Mesendoderm (in vitro differentiated cells): ENCODE measurements around the gene CCNDBP1.
"Not testable (repeated sequence)": the region's sequence is repeated elsewhere in the genome, so short reads cannot be mapped to it uniquely, and the experiment has no call there.

ENCODE experiments used
- DNase-seq: peaks from one replicate; pipeline ENCODE4 v3.0.0; 2013
- H2AK5ac ChIP-seq: 2 replicates; pipeline ENCODE4 v1.6.1; 2013; ENCODE audit warnings: low read length, inconsistent platforms
- H2BK120ac ChIP-seq: 2 replicates; pipeline ENCODE4 v1.6.1; 2013; ENCODE audit warnings: low read depth, mild to moderate bottlenecking, low read length, moderate library complexity, mixed read lengths
- H2BK15ac ChIP-seq: replicated peaks from 2 replicates; pipeline ENCODE4 v1.6.1; 2013; ENCODE audit warnings: low read depth, mild to moderate bottlenecking, moderate library complexity
- H2BK5ac ChIP-seq: 2 replicates; pipeline ENCODE4 v1.6.1; 2013; ENCODE audit warnings: low read length, inconsistent platforms
- H3K18ac ChIP-seq: 2 replicates; pipeline ENCODE4 v1.6.1; 2013; ENCODE audit warnings: mild to moderate bottlenecking, low read length, mixed read lengths
- H3K23ac ChIP-seq: one replicate; pipeline ENCODE4 v1.6.1; 2013; ENCODE audit warnings: low read length
- H3K27ac ChIP-seq: 2 replicates; pipeline ENCODE4 v1.5.1; 2013; ENCODE audit warnings: low read depth, mild to moderate bottlenecking, inconsistent platforms, low read length, moderate library complexity
- H3K27me3 ChIP-seq: 2 replicates; pipeline ENCODE4 v1.6.1; 2013; ENCODE audit warnings: low read length, control low read depth, mild to moderate bottlenecking, inconsistent platforms; ENCODE audit not compliant: insufficient read depth, poor library complexity
- H3K36me3 ChIP-seq: 2 replicates; pipeline ENCODE4 v1.6.1; 2013; ENCODE audit warnings: low read length, inconsistent platforms; ENCODE audit not compliant: control insufficient read depth, insufficient read depth
- H3K4ac ChIP-seq: one replicate; pipeline ENCODE4 v1.6.1; 2013; ENCODE audit warnings: low read depth, mild to moderate bottlenecking, low read length, moderate library complexity
- H3K4me1 ChIP-seq: 2 replicates; pipeline ENCODE4 v1.6.1; 2013; ENCODE audit warnings: low read depth, low read length, inconsistent platforms; ENCODE audit not compliant: control insufficient read depth
- H3K4me2 ChIP-seq: 2 replicates; pipeline ENCODE4 v1.6.1; 2013; ENCODE audit warnings: low read length
- H3K4me3 ChIP-seq: 2 replicates; pipeline ENCODE4 v1.5.1; 2013; ENCODE audit warnings: mild to moderate bottlenecking, low read length
- H3K56ac ChIP-seq: one replicate; pipeline ENCODE4 v1.6.1; 2013; ENCODE audit warnings: low read length
- H3K79me1 ChIP-seq: 2 replicates; pipeline ENCODE4 v1.6.1; 2013; ENCODE audit warnings: low read length, inconsistent platforms
- H3K79me2 ChIP-seq: 2 replicates; pipeline ENCODE4 v1.6.1; 2013; ENCODE audit warnings: mild to moderate bottlenecking, low read length; ENCODE audit not compliant: control insufficient read depth, insufficient read depth
- H3K9ac ChIP-seq: 2 replicates; pipeline ENCODE4 v1.6.1; 2013; ENCODE audit warnings: low read length, inconsistent platforms
- H4K5ac ChIP-seq: one replicate; pipeline ENCODE4 v1.6.1; 2013; ENCODE audit warnings: low read length
- H4K8ac ChIP-seq: one replicate; pipeline ENCODE4 v1.6.1; 2013; ENCODE audit warnings: low read depth, mild to moderate bottlenecking, control low read depth, low read length, moderate library complexity
- WGBS: extraction: QIAGEN DNeasy Blood & Tissue Kit; methylation state at CpG from one replicate; pipeline ENCODE4 v1.1.7; 2013; ENCODE audit warnings: low lambda C conversion rate, missing lambda C conversion rate; ENCODE audit not compliant: insufficient coverage; ENCODE audit errors: extremely low coverage; 5-methylcytosine and 5-hydroxymethylcytosine counted together

CCNDBP1 gene

DNA sequence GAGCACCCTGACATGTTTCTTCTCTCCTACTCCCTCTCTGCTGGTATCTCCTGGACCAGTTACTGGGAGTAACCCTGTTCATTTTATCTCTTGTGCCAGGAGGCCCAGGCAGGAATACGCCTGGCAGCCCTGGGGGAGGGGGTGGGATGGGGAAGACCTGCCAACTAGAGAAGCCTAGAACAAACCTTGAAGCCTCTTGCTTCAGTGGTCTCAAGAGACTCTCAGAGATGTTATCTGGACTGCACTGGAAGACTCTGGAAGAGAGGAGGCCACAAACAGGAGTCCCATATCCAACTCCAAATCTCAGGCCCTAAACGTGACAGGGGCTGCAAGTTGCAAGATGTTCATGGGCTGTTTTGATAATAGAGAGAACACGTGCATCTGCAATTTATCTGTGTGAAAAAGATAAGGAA is 35.8 kb downstream of the CCNDBP1 start, which contains the start of gene EPB42:
Gene EPB42 (minus strand): TSS at position 28 of the 413 bp plus-strand sequence. CDS start 193 bp downstream, outside the sequence.
- no peak within 1 kb of the TSS for H2BK15ac ChIP-seq

DNA sequence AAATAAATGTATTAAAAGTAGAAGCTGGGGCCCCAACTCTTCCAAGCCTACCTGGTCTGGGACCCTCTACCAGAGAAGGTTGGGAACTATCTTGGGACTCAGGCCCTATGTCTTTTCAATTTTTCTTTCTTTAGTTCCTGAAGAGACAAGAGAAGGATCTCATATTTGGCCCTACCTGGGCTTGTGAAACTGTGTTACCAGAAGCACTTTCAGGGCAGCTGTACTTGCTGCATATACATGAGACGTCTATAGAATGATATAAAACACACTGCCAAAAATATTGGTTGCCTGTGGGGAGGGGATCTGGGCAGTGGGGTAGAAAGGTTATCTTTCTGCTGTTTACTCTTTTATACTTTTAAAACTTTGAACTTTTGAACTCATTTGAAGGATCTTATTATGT is 36.2 kb downstream of the CCNDBP1 start:
- Histone ChIP-seq H3K4me1 (peaks cover 2% of the 10 kb centered on the region), H3K79me2 (no peaks in the 10 kb centered on the region), H2BK15ac (no peak overlapping the region), H3K4ac (no peak overlapping the region), H3K27me3 (no peaks in the 10 kb centered on the region), H3K18ac (no peak overlapping the region), H3K27ac (no peak overlapping the region), H3K4me3 (no peak overlapping the region), H2AK5ac (no peak overlapping the region), H3K9ac (no peak overlapping the region), H3K36me3 (no peaks in the 10 kb centered on the region), H2BK120ac (no peak overlapping the region), H3K56ac (no peak overlapping the region), H4K8ac (no peak overlapping the region), H2BK5ac (no peak overlapping the region), H3K79me1 (no peaks in the 10 kb centered on the region), H3K23ac (no peak overlapping the region), H3K4me2 (no peak overlapping the region), H4K5ac (no peak overlapping the region)
- no peak for DNase-seq
- WGBS = no CpG with 5 or more reads among the region's 1 CpG

More for the DNA sequence above, 35.8 kb downstream of the CCNDBP1 start, which contains the start of gene EPB42:
- H3K36me3 ChIP-seq = no peaks in the 10 kb centered on the region
- H3K4ac ChIP-seq = no peak within 1 kb of the TSS
- no peaks in the 10 kb centered on the region for H3K79me2 ChIP-seq
- H4K5ac ChIP-seq = no peak within 1 kb of the TSS
- DNase-seq = no peak
- no peak within 1 kb of the TSS for H3K4me2 ChIP-seq
- H3K27me3 ChIP-seq = no peaks in the 10 kb centered on the region
- 100% methylated on average over 1 of the region's 3 CpGs for WGBS
- H3K27ac ChIP-seq = no peak within 1 kb of the TSS
- no peak within 1 kb of the TSS for H3K23ac ChIP-seq
- no peak within 1 kb of the TSS for H2BK5ac ChIP-seq
- no peaks in the 10 kb centered on the region for H3K79me1 ChIP-seq
- no peak within 1 kb of the TSS for H2BK120ac ChIP-seq
- H3K9ac ChIP-seq = no peak within 1 kb of the TSS
- no peak within 1 kb of the TSS for H3K18ac ChIP-seq
- no peak within 1 kb of the TSS for H2AK5ac ChIP-seq
- no peak within 1 kb of the TSS for H3K4me3 ChIP-seq
- H3K56ac ChIP-seq = no peak within 1 kb of the TSS
- no peak within 1 kb of the TSS for H4K8ac ChIP-seq
- peaks cover 2% of the 10 kb centered on the region for H3K4me1 ChIP-seq

DNA sequence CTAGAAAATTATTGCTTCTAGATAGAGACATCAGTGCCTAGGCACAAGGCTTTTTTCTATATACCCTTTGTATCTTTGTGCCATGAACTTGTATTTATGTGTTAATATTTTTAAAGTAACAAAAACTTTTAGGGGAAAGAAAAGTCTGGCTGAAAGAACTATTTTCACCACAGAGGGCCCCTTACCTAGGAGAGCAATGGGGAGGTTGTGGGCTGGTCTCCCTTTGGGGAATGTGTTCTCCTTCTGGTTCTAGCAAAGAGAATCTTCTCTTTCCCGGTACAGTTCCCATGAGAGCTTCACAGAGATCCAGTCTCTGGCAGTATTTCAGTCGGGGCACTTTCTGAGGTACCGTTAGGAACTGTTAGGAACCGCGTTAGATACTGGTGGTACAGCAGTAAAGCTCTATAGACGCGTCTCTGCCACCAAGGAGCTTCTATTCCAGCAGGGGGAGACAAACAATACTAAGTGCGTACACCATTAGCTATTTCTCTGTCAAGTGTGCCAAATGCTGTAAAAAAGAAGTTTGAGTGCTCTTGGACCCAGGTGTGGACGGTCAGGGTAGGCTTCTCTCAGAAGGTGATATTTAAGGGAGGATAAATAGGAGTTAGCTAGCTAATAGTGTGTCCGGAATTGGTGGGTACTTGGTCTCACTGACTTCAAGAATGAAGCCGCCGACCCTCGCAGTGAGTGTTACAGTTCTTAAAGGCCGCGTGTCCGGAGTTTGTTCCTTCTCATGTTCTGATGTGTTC is 40.2 kb downstream of the CCNDBP1 start:
- H3K4me3 ChIP-seq = no peak overlapping the region
- H3K4ac ChIP-seq = no peak overlapping the region
- no CpG with 5 or more reads among the region's 16 CpGs for WGBS
- H3K79me2 ChIP-seq = no peaks in the 10 kb centered on the region
- no peak overlapping the region for H3K4me2 ChIP-seq
- no peaks in the 10 kb centered on the region for H3K79me1 ChIP-seq
- no peak overlapping the region for H3K9ac ChIP-seq
- no peak overlapping the region for H2AK5ac ChIP-seq
- H2BK120ac ChIP-seq = no peak overlapping the region
- no peaks in the 10 kb centered on the region for H3K27me3 ChIP-seq
- H4K8ac ChIP-seq = no peak overlapping the region
- no peak overlapping the region for H3K23ac ChIP-seq
- H4K5ac ChIP-seq = no peak overlapping the region
- H3K56ac ChIP-seq = no peak overlapping the region
- no peak overlapping the region for H2BK5ac ChIP-seq
- H3K27ac ChIP-seq = no peak overlapping the region
- H3K36me3 ChIP-seq = no peaks in the 10 kb centered on the region
- peak; percentile 74 for DNase-seq
- H2BK15ac ChIP-seq = no peak overlapping the region
- no peak overlapping the region for H3K18ac ChIP-seq
- no peaks in the 10 kb centered on the region for H3K4me1 ChIP-seq

DNA sequence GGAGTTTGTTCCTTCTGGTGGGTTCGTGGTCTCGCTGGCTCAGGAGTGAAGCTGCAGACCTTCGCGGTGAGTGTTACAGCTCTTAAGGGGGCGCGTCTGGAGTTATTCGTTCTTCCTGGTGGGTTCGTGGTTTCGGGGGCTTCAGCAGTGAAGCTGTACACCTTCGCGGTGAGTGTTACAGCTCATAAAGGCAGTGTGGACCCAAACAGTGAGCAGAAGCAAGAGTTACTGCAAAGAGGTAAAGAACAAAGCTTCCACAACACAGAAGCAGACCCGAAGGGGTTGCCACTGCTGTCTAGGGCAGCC is 40.7 kb downstream of the CCNDBP1 start:
- no CpG with 5 or more reads among the region's 12 CpGs for WGBS
- H3K79me1 ChIP-seq, H3K18ac ChIP-seq, H3K27me3 ChIP-seq, H3K9ac ChIP-seq, H3K23ac ChIP-seq, H3K4ac ChIP-seq, H4K5ac ChIP-seq, H2BK120ac ChIP-seq, H4K8ac ChIP-seq, H3K27ac ChIP-seq, H2AK5ac ChIP-seq, H2BK5ac ChIP-seq, H3K36me3 ChIP-seq, H3K4me2 ChIP-seq, H2BK15ac ChIP-seq, H3K4me1 ChIP-seq, H3K4me3 ChIP-seq, DNase-seq, H3K79me2 ChIP-seq, H3K56ac ChIP-seq: not testable (repeated sequence)

GRCh38 chr15:43226436-43227305 is 41.5 kb downstream of the CCNDBP1 start:
- DNase-seq = no peak
- Histone ChIP-seq H3K4me3 (no peak overlapping the region), H2BK5ac (no peak overlapping the region), H3K56ac (no peak overlapping the region), H4K8ac (no peak overlapping the region), H3K36me3 (no peaks in the 10 kb centered on the region), H3K23ac (no peak overlapping the region), H3K4me2 (no peak overlapping the region), H3K4ac (no peak overlapping the region), H3K4me1 (no peaks in the 10 kb centered on the region), H3K27me3 (no peaks in the 10 kb centered on the region), H3K27ac (no peak overlapping the region), H2BK120ac (no peak overlapping the region), H3K18ac (no peak overlapping the region), H3K9ac (no peak overlapping the region), H3K79me2 (no peaks in the 10 kb centered on the region), H2BK15ac (no peak overlapping the region), H4K5ac (no peak overlapping the region), H2AK5ac (no peak overlapping the region), H3K79me1 (no peaks in the 10 kb centered on the region)
- no CpG with 5 or more reads among the region's 57 CpGs for WGBS
